B cell (primary cell): ENCODE data around the gene WWP2. TPM values are rescaled to one million over a fixed set of nuclear protein-coding genes. Genes with fewer than 3 reads are reported as not detected.

ENCODE experiments used
- ATAC-seq: fragments of 200-7000 bp; cut with Tn5 transposase; one replicate; pipeline ENCODE4 v1.10.0; 2021; ENCODE audit warnings: low read depth, mild to moderate bottlenecking, moderate number of reproducible peaks, moderate library complexity
- CTCF ChIA-PET: fragments of 350-600 bp; sonication (Branson Sonifier 250); formaldehyde crosslinking; loops from one replicate; lab custom pipeline; 2021; ENCODE audit warnings: antibody characterized with exemption, inconsistent platforms; lab: Charles Lee
- POLR2A ChIA-PET: fragments of 350-600 bp; sonication (Branson Sonifier 250); formaldehyde crosslinking; loops from one replicate; lab custom pipeline; 2021; ENCODE audit warnings: antibody characterized with exemption; lab: Charles Lee
- DNase-seq: peaks from one replicate; pipeline ENCODE4 v3.0.0; 2013
- H2AFZ ChIP-seq: 2 replicates; pipeline ENCODE4 v1.6.1; 2012; ENCODE audit warnings: mild to moderate bottlenecking, low read depth, low read length; ENCODE audit not compliant: insufficient read depth, poor library complexity, severe bottlenecking
- H3K27ac ChIP-seq, 2 donors: 1 replicate in 1 of 2; 2 replicates in 1 of 2; pipeline ENCODE4 v1.5.1; 2012 to 2013; ENCODE audit warnings: low read length in 2 of 2, mild to moderate bottlenecking in 2 of 2, moderate library complexity in 1 of 2
- H3K27me3 ChIP-seq, 4 experiments: fragments of 200-600 bp in 1 of 4; sonication (generic) in 1 of 4; replicated peaks in 1 of 4; 1 replicate in 2 of 4; 2 replicates in 2 of 4; pipeline versions ENCODE4 v1.6.1 to v1.7.0; 2013 to 2016; ENCODE audit warnings: low read length in 3 of 4, mild to moderate bottlenecking in 2 of 4, mixed read lengths in 1 of 4, moderate library complexity in 1 of 4; ENCODE audit not compliant: insufficient read depth in 4 of 4, control insufficient read depth in 3 of 4; ENCODE audit errors: control extremely low read depth in 1 of 4
- H3K36me3 ChIP-seq, 2 experiments: replicated peaks in 1 of 2; 1 replicate in 1 of 2; 2 replicates in 1 of 2; pipeline versions ENCODE4 v1.6.1 to v1.7.1; 2013; ENCODE audit warnings: low read length in 1 of 2; ENCODE audit not compliant: insufficient read depth in 2 of 2, control insufficient read depth in 1 of 2; ENCODE audit errors: control extremely low read depth in 1 of 2, extremely low read depth in 1 of 2
- H3K4me1 ChIP-seq, 2 donors: fragments of 200-600 bp in 1 of 2; sonication (generic) in 1 of 2; 1 replicate in 1 of 2; 2 replicates in 1 of 2; pipeline versions ENCODE4 v1.5.1 to v1.6.1; 2013 to 2017; ENCODE audit warnings: low read length in 2 of 2; ENCODE audit not compliant: control insufficient read depth in 2 of 2, insufficient read depth in 2 of 2
- H3K4me2 ChIP-seq: replicated peaks from 2 replicates; pipeline ENCODE3; 2012; ENCODE audit warnings: mild to moderate bottlenecking, low read depth, low read length; ENCODE audit not compliant: poor library complexity, severe bottlenecking
- H3K4me3 ChIP-seq, 5 experiments: fragments of 200-600 bp in 1 of 5; sonication (generic) in 1 of 5; 1 replicate in 3 of 5; 2 replicates in 2 of 5; pipeline versions ENCODE4 v1.5.1 to v1.7.0; 2011 to 2016; ENCODE audit warnings: low read length in 4 of 5, mild to moderate bottlenecking in 4 of 5, low read depth in 2 of 5, control low read depth in 1 of 5, moderate library complexity in 1 of 5; ENCODE audit not compliant: insufficient read depth in 1 of 5; ENCODE audit errors: control extremely low read depth in 1 of 5, extremely low read depth in 1 of 5
- H3K79me2 ChIP-seq: fragments of 200-600 bp; sonication (generic); one replicate; pipeline ENCODE4 v1.6.0; 2016; ENCODE audit warnings: low read length; ENCODE audit not compliant: control insufficient read depth, insufficient read depth
- H3K9ac ChIP-seq: fragments of 200-600 bp; sonication (generic); 2 replicates; pipeline ENCODE4 v1.6.1; 2017; ENCODE audit warnings: mild to moderate bottlenecking, low read length, moderate library complexity
- H3K9me3 ChIP-seq, 3 donors: one replicate each; pipeline versions ENCODE4 v1.6.1 to v1.7.1; 2013; ENCODE audit warnings: low read length in 2 of 3; ENCODE audit not compliant: control insufficient read depth in 2 of 3, insufficient read depth in 1 of 3; ENCODE audit errors: control extremely low read depth in 1 of 3
- H4K20me1 ChIP-seq: 2 replicates; pipeline ENCODE4 v1.6.0; 2012; ENCODE audit warnings: mild to moderate bottlenecking, low read length; ENCODE audit not compliant: insufficient read depth, control insufficient read depth, poor library complexity, severe bottlenecking
- H3K27ac Mint-ChIP-seq: one replicate; pipeline ENCODE4 v1.8.0; 2021; ENCODE audit warnings: mixed read lengths
- H3K27me3 Mint-ChIP-seq: one replicate; pipeline ENCODE4 v1.8.0; 2021; ENCODE audit warnings: mixed read lengths
- H3K4me1 Mint-ChIP-seq: one replicate; pipeline ENCODE4 v1.8.0; 2021; ENCODE audit warnings: mixed read lengths
- H3K4me3 Mint-ChIP-seq: one replicate; pipeline ENCODE4 v1.8.0; 2021; ENCODE audit warnings: mixed read lengths
- H3K9me3 Mint-ChIP-seq: one replicate; pipeline ENCODE4 v1.8.0; 2022; ENCODE audit warnings: mixed read lengths; ENCODE audit not compliant: insufficient read depth
- CTCF ChIP-seq: fragments of 200-600 bp; IDR thresholded peaks from one replicate; pipeline ENCODE4 v1.8.0; 2022; ENCODE audit warnings: antibody characterized with exemption, mild to moderate bottlenecking
- EZH2 ChIP-seq: IDR thresholded peaks from 2 replicates; pipeline ENCODE4 v1.6.1; 2012; ENCODE audit warnings: borderline replicate concordance, low read depth, mild to moderate bottlenecking, moderate library complexity, low read length; ENCODE audit not compliant: insufficient read depth, poor library complexity, severe bottlenecking
- WGBS: methylation state at CpG from one replicate; pipeline ENCODE4 v1.1.5; 2013; ENCODE audit warnings: missing lambda C conversion rate; ENCODE audit not compliant: insufficient coverage; 5-methylcytosine and 5-hydroxymethylcytosine counted together
- intact Hi-C: fragments of 100-400 bp; cut with micrococcal nuclease; formaldehyde crosslinking; loops from one replicate; pipeline ENCODE4 v1.10.0; 2022
- polyA plus RNA-seq: library from polyadenylated mRNA; depleted of rRNA; stranded (reverse); fragments of >200 nt; gene quantifications from 2 replicates; pipeline ENCODE4 v1.2.3, GENCODE V29; 2012
- total RNA-seq, 2 donors: library from RNA; stranded (reverse); fragments of 120-200 nt in 1 of 2; gene quantifications; 1 replicate in 1 of 2; 2 replicates in 1 of 2; pipeline versions ENCODE4 v1.2.3 to v1.2.4, GENCODE V29; 2013 to 2022

The WWP2 gene
- total and polyA plus RNA-seq, 2 donors (not counting 1 experiment from before 2014, with no cell fraction given): 33.4 to 105 TPM

- ChIA-PET CTCF (no interaction called here), POLR2A (no interaction called here)
- Histone ChIP-seq H3K36me3 (peaks cover 0 to 39% of the 10 kb centered on the region in 2 experiments), H3K27ac (no peak overlapping the region), H3K4me2 (no peak overlapping the region), H2AFZ (no peak overlapping the region), H3K27me3 (no peaks in the 10 kb centered on the region), H3K9me3 (no peaks in the 10 kb centered on the region), H4K20me1 (no peaks in the 10 kb centered on the region), H3K79me2 (no peaks in the 10 kb centered on the region), H3K4me1 (no peaks in the 10 kb centered on the region), H3K9ac (no peak overlapping the region), H3K4me3 (no peak overlapping the region)
- H3K27me3 Mint-ChIP-seq: no peaks in the 10 kb centered on the region
- ATAC-seq: no peak
- H3K9me3 Mint-ChIP-seq: no peaks in the 10 kb centered on the region
- DNase-seq: no peak
- TF ChIP-seq CTCF: no peak
- TF ChIP-seq EZH2: no peak
- no peaks in the 10 kb centered on the region for H3K4me1 Mint-ChIP-seq
- 96% methylated on average over 8 of the region's 15 CpGs for WGBS
- no peak overlapping the region for H3K4me3 Mint-ChIP-seq
- no peak overlapping the region for H3K27ac Mint-ChIP-seq
- intact Hi-C loops: no loop called here
Observed at GRCh38 chr16:69888005-69888590, 126.0 kb downstream of the WWP2 start.

- H3K27me3 Mint-ChIP-seq: no peaks in the 10 kb centered on the region
Observed at GRCh38 chr16:69889295-69889964, 127.3 kb downstream of the WWP2 start.

More at GRCh38 chr16:69889295-69889964, 127.3 kb downstream of the WWP2 start:
- Mint-ChIP-seq H3K4me1 (no peaks in the 10 kb centered on the region), H3K27ac (no peak overlapping the region), H3K9me3 (no peaks in the 10 kb centered on the region), H3K4me3 (no peak overlapping the region)
- 100% methylated on average over 3 of the region's 7 CpGs for WGBS
- H3K4me2 ChIP-seq: no peak overlapping the region
- H3K36me3 ChIP-seq: peaks cover 0 to 38% of the 10 kb centered on the region in 2 experiments
- POLR2A ChIA-PET: no interaction called here
- no peaks in the 10 kb centered on the region for H3K79me2 ChIP-seq
- H2AFZ ChIP-seq: no peak overlapping the region
- H4K20me1 ChIP-seq: no peaks in the 10 kb centered on the region
- intact Hi-C loops: no loop called here
- TF ChIP-seq CTCF (no peak), EZH2 (no peak)
- ATAC-seq (no peak), DNase-seq (no peak)
- H3K9ac ChIP-seq: no peak overlapping the region
- H3K27me3 ChIP-seq: no peaks in the 10 kb centered on the region
- no peak overlapping the region for H3K27ac ChIP-seq
- no peaks in the 10 kb centered on the region for H3K9me3 ChIP-seq
- no peaks in the 10 kb centered on the region for H3K4me1 ChIP-seq
- no peak overlapping the region for H3K4me3 ChIP-seq
- CTCF ChIA-PET: no interaction called here
